GM06990 (cell line): ENCODE results near the gene ADGRL2.

Experiments
- DNase-seq: peaks from one replicate; pipeline ENCODE4 v3.0.0-alpha.2; 2011; ENCODE audit not compliant: insufficient read length; ENCODE audit errors: extremely low read depth
- H3K27me3 ChIP-seq: replicated peaks from 2 replicates; pipeline ENCODE4 v1.6.0; 2011; ENCODE audit warnings: low read length; ENCODE audit not compliant: control insufficient read depth, insufficient read depth
- H3K36me3 ChIP-seq: 2 replicates; pipeline ENCODE4 v1.5.1; 2011; ENCODE audit warnings: low read length; ENCODE audit not compliant: control insufficient read depth, insufficient read depth
- H3K4me3 ChIP-seq: replicated peaks from 2 replicates; pipeline ENCODE4 v1.5.1; 2011; ENCODE audit warnings: low read depth, mild to moderate bottlenecking, control low read depth, low read length
- TF ChIP-seq, protein P1 (sequence below): IDR thresholded peaks from 2 replicates; pipeline ENCODE4 v1.5.1; 2011; ENCODE audit warnings: low read length, control low read depth, mild to moderate bottlenecking, inconsistent platforms; ENCODE audit not compliant: insufficient read depth, poor library complexity, severe bottlenecking

ADGRL2 gene

DNA sequence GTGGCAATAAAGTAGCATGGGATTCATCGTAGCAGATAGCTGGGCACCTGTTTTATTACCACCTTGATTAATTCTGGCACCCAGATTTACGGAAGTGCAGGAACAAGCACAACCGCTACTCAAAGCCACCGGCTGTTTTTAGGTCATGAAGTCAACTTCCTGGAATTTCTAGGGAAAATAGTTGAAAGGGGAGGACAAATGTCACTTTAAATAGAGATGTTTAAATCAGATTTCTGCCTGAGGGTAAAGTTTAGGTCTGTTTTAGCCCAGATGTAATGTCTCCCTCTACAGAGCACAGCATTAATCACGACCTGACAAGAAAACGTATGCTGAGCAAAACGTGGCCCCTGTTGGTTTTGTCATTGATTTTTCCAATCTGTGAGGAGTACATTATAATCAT lies 8.0 kb downstream of the ADGRL2 start:
- H3K4me3 ChIP-seq, result no peak overlapping the region
- no peaks in the 10 kb centered on the region for H3K27me3 ChIP-seq
- DNase-seq, result no peak
- TF ChIP-seq, protein P1, sequence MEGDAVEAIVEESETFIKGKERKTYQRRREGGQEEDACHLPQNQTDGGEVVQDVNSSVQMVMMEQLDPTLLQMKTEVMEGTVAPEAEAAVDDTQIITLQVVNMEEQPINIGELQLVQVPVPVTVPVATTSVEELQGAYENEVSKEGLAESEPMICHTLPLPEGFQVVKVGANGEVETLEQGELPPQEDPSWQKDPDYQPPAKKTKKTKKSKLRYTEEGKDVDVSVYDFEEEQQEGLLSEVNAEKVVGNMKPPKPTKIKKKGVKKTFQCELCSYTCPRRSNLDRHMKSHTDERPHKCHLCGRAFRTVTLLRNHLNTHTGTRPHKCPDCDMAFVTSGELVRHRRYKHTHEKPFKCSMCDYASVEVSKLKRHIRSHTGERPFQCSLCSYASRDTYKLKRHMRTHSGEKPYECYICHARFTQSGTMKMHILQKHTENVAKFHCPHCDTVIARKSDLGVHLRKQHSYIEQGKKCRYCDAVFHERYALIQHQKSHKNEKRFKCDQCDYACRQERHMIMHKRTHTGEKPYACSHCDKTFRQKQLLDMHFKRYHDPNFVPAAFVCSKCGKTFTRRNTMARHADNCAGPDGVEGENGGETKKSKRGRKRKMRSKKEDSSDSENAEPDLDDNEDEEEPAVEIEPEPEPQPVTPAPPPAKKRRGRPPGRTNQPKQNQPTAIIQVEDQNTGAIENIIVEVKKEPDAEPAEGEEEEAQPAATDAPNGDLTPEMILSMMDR, result no peak
- H3K36me3 ChIP-seq, result no peaks in the 10 kb centered on the region

DNA sequence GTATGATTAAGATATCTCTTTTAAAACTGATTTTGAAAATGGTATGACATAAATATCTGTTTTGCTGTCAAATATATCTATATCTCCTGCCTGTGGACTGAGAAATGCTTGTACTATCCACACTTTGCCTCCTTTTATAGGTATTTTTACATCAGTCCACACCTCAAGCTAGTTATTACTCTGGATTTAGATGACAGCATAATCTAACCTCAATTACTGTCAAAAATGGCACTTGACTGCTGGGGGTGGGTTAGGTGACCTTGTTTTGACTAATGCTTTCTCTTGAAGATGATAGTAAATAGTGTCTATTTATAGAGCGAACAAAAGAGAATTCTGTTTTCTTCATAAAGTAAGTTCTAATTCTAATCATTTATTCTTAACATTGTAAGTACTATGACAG lies 9.1 kb downstream of the ADGRL2 start:
- DNase-seq, result no peak
- no peaks in the 10 kb centered on the region for H3K27me3 ChIP-seq
- TF ChIP-seq, protein P1, result no peak
- no peaks in the 10 kb centered on the region for H3K36me3 ChIP-seq
- H3K4me3 ChIP-seq, result no peak overlapping the region

DNA sequence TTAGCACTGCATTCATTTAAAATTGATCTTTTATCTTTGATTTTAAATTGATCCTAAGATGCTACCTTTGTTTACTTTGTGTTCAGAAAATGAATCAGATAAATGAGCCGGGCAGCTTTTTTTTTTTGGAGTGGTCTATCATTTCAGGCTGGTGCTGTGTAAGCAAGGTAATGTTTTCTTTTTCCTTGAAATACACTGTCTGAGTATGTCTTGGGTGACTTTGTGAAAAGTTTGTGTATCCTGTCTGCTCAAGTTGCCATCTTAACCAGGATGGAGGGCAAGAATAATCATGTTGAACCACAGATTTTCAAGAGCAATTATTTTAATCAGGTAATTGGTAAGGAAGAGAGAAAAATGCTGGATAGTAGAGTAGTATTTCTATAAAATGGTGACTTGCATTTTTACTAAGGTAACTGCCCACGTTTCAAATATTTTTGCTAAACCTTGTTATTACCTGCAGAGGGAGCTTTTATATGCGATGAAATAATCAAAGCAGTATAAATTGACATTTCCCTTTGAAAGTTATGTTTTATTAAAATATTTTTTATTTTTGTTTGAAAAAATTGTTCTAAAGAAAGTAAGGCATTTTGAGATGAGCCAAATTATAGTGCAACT lies 11.1 kb downstream of the ADGRL2 start:
- no peak for DNase-seq

DNA sequence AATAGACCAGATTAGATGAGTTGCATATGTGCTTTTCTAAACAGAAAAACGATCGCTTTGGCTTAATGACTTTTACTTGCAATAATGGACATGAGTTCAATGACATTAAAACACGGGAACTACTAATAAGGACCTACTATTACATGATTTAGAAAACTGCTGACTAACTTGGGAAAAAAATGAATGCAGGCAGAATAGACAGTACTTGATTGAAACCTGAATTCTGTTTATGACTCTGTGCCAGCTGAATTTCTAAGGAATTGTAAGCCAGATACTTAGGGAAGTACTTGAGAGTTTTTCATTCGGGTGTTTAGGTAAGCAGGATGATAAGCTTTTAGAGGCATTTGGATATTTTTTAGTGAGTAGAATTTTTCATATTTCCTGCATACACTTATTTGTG lies 12.0 kb downstream of the ADGRL2 start:
- no peak for DNase-seq
- Histone ChIP-seq H3K27me3 (no peaks in the 10 kb centered on the region), H3K36me3 (no peaks in the 10 kb centered on the region), H3K4me3 (no peak overlapping the region)
- TF ChIP-seq, protein P1, result no peak

More for the DNA sequence above, 11.1 kb downstream of the ADGRL2 start:
- Histone ChIP-seq H3K4me3 (no peak overlapping the region), H3K36me3 (no peaks in the 10 kb centered on the region), H3K27me3 (no peaks in the 10 kb centered on the region)
- TF ChIP-seq, protein P1, result no peak

DNA sequence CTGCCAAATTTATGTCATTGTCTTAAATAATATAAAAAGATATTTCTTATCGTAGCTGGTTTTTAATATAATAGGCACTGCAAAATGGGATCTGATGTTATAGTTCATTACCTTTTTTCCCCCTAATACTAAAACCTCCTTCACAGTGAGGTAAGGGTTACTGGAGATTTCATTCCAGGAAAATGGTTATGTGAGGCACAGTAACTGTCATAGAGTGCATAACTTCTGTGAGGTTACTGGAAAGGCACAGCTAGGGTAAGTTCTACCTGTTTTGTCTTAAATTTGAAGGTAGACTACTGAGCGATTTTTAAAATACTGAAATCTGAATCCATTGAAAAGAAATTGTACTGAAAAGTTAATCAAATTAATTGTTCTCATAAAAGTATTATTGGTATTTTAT lies 13.0 kb downstream of the ADGRL2 start:
- TF ChIP-seq, protein P1, result no peak
- no peak overlapping the region for H3K4me3 ChIP-seq
- no peaks in the 10 kb centered on the region for H3K36me3 ChIP-seq
- no peaks in the 10 kb centered on the region for H3K27me3 ChIP-seq
- DNase-seq, result no peak

DNA sequence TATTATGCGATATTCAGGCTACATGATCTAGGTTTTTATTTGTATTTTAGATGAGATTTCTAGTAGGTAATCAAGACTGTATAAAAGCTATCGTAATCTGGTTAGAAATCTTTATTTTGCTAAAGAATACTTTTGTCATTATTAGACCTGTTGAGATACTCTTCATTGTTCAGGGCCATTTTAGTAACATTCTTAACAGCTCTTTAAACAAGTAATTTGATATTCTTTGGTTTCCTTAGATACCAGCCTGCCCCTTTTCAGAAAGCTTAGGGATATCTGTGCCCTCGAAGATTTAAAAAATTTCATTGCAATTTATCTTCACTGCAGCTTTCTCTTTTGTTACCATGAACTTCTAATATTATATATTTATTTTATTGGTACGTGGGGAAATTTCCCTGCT lies 18.9 kb downstream of the ADGRL2 start:
- no peak for DNase-seq
- no peaks in the 10 kb centered on the region for H3K27me3 ChIP-seq
- TF ChIP-seq, protein P1, result no peak
- no peaks in the 10 kb centered on the region for H3K36me3 ChIP-seq
- H3K4me3 ChIP-seq, result no peak overlapping the region
